OCI-LY1 (cell line): ENCODE measurements around the gene GNAI1.
A peak's percentile ranks its signal among the peaks of the same experiment; 100 is the strongest.

Experiments
- H2AFZ ChIP-seq: fragments of 200-600 bp; sonication (generic), shearing (Covaris generic); 2 replicates; pipeline ENCODE4 v1.6.0; 2014; ENCODE audit warnings: antibody characterized with exemption, mild to moderate bottlenecking, low read length
- H3F3A ChIP-seq: fragments of 200-600 bp; sonication (generic), shearing (Covaris generic); 2 replicates; pipeline ENCODE4 v1.6.0; 2014; ENCODE audit warnings: mild to moderate bottlenecking, antibody characterized with exemption, low read length, moderate library complexity; ENCODE audit not compliant: insufficient read depth
- H3K27ac ChIP-seq: fragments of 200-600 bp; sonication (generic); 2 replicates; pipeline ENCODE4 v1.5.1; 2014; ENCODE audit warnings: low read length, mixed run types, mild to moderate bottlenecking, low read depth; ENCODE audit not compliant: poor library complexity, severe bottlenecking
- H3K27me3 ChIP-seq: fragments of 200-600 bp; sonication (generic); 2 replicates; pipeline ENCODE4 v1.6.0; 2014; ENCODE audit warnings: antibody characterized with exemption, mild to moderate bottlenecking, low read length, moderate library complexity; ENCODE audit not compliant: insufficient read depth
- H3K36me3 ChIP-seq: fragments of 200-600 bp; sonication (generic); 2 replicates; pipeline ENCODE4 v1.6.1; 2014; ENCODE audit warnings: mild to moderate bottlenecking, antibody characterized with exemption, low read length, moderate library complexity, mixed read lengths; ENCODE audit not compliant: insufficient read depth
- H3K4me1 ChIP-seq: fragments of 200-600 bp; sonication (generic); 2 replicates; pipeline ENCODE4 v1.5.1; 2014; ENCODE audit warnings: mild to moderate bottlenecking, low read length, moderate library complexity; ENCODE audit not compliant: insufficient read depth, severe bottlenecking
- H3K4me2 ChIP-seq: fragments of 200-600 bp; sonication (generic), shearing (Covaris generic); 2 replicates; pipeline ENCODE4 v1.6.1; 2014; ENCODE audit warnings: low read length
- H3K4me3 ChIP-seq: fragments of 200-600 bp; sonication (generic); 2 replicates; pipeline ENCODE4 v1.5.1; 2014; ENCODE audit warnings: low read length, low read depth, mild to moderate bottlenecking, mixed read lengths; ENCODE audit not compliant: poor library complexity, severe bottlenecking
- H3K79me2 ChIP-seq: fragments of 200-600 bp; shearing (Covaris generic); 2 replicates; pipeline ENCODE4 v1.6.1; 2016; ENCODE audit warnings: mixed run types, low read length, mixed read lengths; ENCODE audit not compliant: insufficient read depth
- H3K9ac ChIP-seq: fragments of 200-600 bp; sonication (generic), shearing (Covaris generic); 2 replicates; pipeline ENCODE4 v1.6.1; 2014; ENCODE audit warnings: mild to moderate bottlenecking, low read length, mixed read lengths
- H3K9me2 ChIP-seq: fragments of 200-600 bp; sonication (generic), shearing (Covaris generic); 2 replicates; pipeline ENCODE4 v1.6.1; 2014; ENCODE audit warnings: low read depth, mild to moderate bottlenecking, low read length, mixed read lengths
- H3K9me3 ChIP-seq: fragments of 200-600 bp; shearing (Covaris generic); 2 replicates; pipeline ENCODE4 v1.6.1; 2014; ENCODE audit warnings: low read length, mixed read lengths
- H4K20me1 ChIP-seq: fragments of 200-600 bp; sonication (generic), shearing (Covaris generic); 2 replicates; pipeline ENCODE4 v1.6.0; 2016; ENCODE audit warnings: mild to moderate bottlenecking, low read length; ENCODE audit not compliant: insufficient read depth
- CTCF ChIP-seq: fragments of 200-600 bp; sonication (generic), shearing (Covaris generic); IDR thresholded peaks from 2 replicates; pipeline ENCODE4 v1.5.1; 2017; ENCODE audit warnings: mild to moderate bottlenecking, antibody characterized with exemption, low read length, moderate library complexity, mixed read lengths
- EZH2 ChIP-seq: fragments of 200-600 bp; sonication (generic), shearing (Covaris generic); IDR thresholded peaks from 2 replicates; pipeline ENCODE4 v1.8.0; 2017; ENCODE audit warnings: borderline replicate concordance, mixed run types, mild to moderate bottlenecking, antibody characterized with exemption, low read length, moderate library complexity, mixed read lengths

The GNAI1 gene

GRCh38 chr7:80088705-80089104 lies 45.9 kb upstream of the GNAI1 start:
- Histone ChIP-seq H2AFZ (no peak overlapping the region), H3K27me3 (no peaks in the 10 kb centered on the region), H3K79me2 (no peaks in the 10 kb centered on the region), H3F3A (no peaks in the 10 kb centered on the region), H3K4me3 (no peak overlapping the region), H3K9me3 (no peaks in the 10 kb centered on the region), H3K4me2 (no peak overlapping the region), H3K27ac (no peak overlapping the region), H3K36me3 (no peaks in the 10 kb centered on the region), H3K9ac (no peak overlapping the region), H3K9me2 (no peaks in the 10 kb centered on the region), H3K4me1 (no peaks in the 10 kb centered on the region), H4K20me1 (no peaks in the 10 kb centered on the region)
- no peak for TF ChIP-seq CTCF
- TF ChIP-seq EZH2: no peak

GRCh38 chr7:80089366-80089765 lies 45.3 kb upstream of the GNAI1 start:
- H3K9me2 ChIP-seq: no peaks in the 10 kb centered on the region
- no peaks in the 10 kb centered on the region for H3K9me3 ChIP-seq
- no peaks in the 10 kb centered on the region for H3K27me3 ChIP-seq
- H3K4me2 ChIP-seq: no peak overlapping the region
- no peaks in the 10 kb centered on the region for H3K79me2 ChIP-seq
- no peaks in the 10 kb centered on the region for H3K36me3 ChIP-seq
- H3K27ac ChIP-seq: no peak overlapping the region
- no peak overlapping the region for H3K4me3 ChIP-seq
- H3K4me1 ChIP-seq: no peaks in the 10 kb centered on the region
- no peak overlapping the region for H2AFZ ChIP-seq
- no peaks in the 10 kb centered on the region for H4K20me1 ChIP-seq
- no peak for TF ChIP-seq CTCF
- no peak overlapping the region for H3K9ac ChIP-seq
- no peaks in the 10 kb centered on the region for H3F3A ChIP-seq

DNA sequence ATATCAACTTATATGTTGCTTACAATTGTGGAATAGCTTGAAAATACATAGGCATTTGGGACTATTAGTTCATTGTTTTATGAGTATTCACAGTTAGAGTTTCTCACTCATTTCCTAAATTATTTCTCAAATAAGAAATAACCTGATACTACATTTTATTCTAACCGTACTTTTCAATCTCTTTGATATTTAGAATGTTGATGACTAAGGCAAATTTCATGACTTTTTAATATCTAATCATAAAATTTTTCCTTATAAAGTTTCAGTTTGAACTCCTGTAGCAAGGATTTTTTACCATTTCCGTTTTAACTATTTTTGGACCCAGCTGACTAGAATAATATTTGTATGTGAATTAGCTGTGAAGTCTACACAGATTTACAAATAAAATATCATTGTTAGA lies 41.3 kb upstream of the GNAI1 start:
- H3K9ac ChIP-seq: no peak overlapping the region
- no peaks in the 10 kb centered on the region for H3K27me3 ChIP-seq
- no peaks in the 10 kb centered on the region for H3K79me2 ChIP-seq
- TF ChIP-seq CTCF: no peak
- TF ChIP-seq EZH2: no peak
- H2AFZ ChIP-seq: no peak overlapping the region
- H4K20me1 ChIP-seq: no peaks in the 10 kb centered on the region
- H3K9me2 ChIP-seq: no peaks in the 10 kb centered on the region
- H3K4me3 ChIP-seq: no peak overlapping the region
- H3K4me2 ChIP-seq: no peak overlapping the region
- H3K36me3 ChIP-seq: no peaks in the 10 kb centered on the region
- H3F3A ChIP-seq: no peaks in the 10 kb centered on the region
- no peaks in the 10 kb centered on the region for H3K4me1 ChIP-seq
- H3K27ac ChIP-seq: no peak overlapping the region
- no peaks in the 10 kb centered on the region for H3K9me3 ChIP-seq

- no peak overlapping the region for H3K4me2 ChIP-seq
- no peaks in the 10 kb centered on the region for H3K9me3 ChIP-seq
- H3K4me3 ChIP-seq: no peak overlapping the region
- no peaks in the 10 kb centered on the region for H3K27me3 ChIP-seq
- no peaks in the 10 kb centered on the region for H3K9me2 ChIP-seq
- no peaks in the 10 kb centered on the region for H3K36me3 ChIP-seq
- no peaks in the 10 kb centered on the region for H3F3A ChIP-seq
- no peak overlapping the region for H3K27ac ChIP-seq
- TF ChIP-seq EZH2 (no peak), CTCF (peak; percentile 35; the same call in 1 of the 2 replicates)
- no peaks in the 10 kb centered on the region for H3K4me1 ChIP-seq
- no peaks in the 10 kb centered on the region for H3K79me2 ChIP-seq
- H4K20me1 ChIP-seq: no peaks in the 10 kb centered on the region
- H2AFZ ChIP-seq: no peak overlapping the region
- no peak overlapping the region for H3K9ac ChIP-seq
Measured at GRCh38 chr7:80095545-80095944, 39.1 kb upstream of the GNAI1 start.
